NCI-H1694 (cell line): Measurements from ENCODE around the gene ADI1.

Experiments used
- DNase-seq: peaks from one replicate; lab custom pipeline; 2025; lab: John Stamatoyannopoulos, UW

ADI1 gene, protein sequence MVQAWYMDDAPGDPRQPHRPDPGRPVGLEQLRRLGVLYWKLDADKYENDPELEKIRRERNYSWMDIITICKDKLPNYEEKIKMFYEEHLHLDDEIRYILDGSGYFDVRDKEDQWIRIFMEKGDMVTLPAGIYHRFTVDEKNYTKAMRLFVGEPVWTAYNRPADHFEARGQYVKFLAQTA

DNA sequence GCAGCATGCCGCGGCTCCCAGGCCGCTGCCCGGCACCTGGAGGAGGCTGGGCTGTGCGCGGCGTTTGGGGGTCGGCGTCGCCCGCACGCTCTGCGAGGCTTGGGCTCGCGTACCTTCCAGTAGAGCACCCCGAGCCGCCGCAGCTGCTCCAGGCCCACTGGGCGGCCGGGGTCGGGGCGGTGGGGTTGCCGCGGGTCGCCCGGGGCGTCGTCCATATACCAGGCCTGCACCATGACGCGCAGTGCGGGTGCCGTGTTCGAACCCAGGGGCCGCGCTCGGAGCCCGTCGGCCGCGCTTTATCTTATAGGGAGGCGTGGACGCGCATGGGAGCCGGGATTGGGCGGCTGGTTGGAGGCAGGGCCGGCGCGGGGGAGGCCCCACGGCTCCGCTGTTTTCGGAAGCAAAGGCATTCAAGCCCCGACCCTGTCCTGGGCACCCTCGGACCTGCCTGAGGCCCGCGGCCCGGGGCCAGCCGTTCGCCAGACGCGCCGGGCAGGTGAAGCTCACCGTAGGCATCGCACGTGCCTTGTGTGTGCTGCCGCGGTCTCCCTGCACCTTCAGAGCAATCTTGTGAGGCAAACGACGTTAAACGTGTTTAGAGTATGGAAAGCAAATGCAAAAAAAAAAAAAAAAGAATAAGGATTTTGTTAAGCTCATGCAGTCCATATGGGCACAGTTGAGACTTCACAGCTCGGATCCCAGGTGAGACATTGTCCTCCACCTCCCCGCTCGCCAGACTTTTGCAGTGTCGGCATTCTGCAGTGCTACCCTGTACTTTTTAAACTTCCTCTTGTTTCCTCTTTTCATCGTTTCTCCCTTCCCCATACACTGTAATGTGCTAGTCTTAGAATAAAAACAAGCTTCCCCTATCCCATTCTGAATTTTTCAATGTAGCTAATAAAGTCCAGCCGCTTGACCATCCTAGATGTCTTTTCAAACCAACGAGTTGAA, at the start of gene ADI1:
ADI1 (minus strand) TSS at position 277 of the 951 bp plus-strand sequence; CDS start at position 233, 44 bp downstream.
- DNase-seq = peak; percentile 77

DNA sequence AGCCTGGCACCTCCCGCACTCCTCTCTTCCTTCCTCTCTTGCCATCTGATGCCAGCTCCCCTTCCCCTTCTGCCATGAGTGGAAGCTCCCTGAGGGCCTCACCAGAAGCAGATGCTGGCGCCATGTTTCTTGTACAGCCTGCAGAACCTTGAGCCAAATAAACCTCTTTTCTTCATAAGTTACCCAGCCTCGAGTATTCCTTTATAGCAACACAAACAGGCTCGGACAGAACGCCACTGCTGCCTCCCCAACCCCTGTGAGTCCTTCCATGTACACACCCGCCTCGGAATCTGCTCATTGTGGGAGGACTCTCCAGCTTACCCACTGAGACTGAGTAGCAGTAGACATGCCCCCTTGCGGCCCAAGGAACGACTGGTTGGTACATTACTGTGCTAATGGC, 47.5 kb upstream of the ADI1 start:
- no peak for DNase-seq

DNA sequence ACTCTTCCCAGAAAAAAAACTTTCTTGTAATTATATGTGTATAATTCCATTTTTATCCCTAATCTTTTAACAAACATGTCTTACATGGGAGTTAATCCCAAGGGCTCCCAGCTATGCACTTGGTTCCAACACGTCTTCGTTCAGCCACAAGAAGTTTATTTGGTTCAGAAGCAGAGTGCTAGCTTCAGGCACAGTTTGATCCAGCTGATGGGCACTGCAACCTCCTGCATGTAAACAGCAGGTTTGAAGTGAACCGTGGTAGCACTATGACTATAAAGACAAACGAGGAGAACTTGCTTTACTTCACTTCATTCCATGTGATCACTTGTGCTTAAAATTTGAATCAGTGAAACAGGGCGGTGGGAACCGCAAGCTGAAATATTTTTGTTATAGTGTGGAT, 45.8 kb upstream of the ADI1 start:
- DNase-seq = no peak

DNA sequence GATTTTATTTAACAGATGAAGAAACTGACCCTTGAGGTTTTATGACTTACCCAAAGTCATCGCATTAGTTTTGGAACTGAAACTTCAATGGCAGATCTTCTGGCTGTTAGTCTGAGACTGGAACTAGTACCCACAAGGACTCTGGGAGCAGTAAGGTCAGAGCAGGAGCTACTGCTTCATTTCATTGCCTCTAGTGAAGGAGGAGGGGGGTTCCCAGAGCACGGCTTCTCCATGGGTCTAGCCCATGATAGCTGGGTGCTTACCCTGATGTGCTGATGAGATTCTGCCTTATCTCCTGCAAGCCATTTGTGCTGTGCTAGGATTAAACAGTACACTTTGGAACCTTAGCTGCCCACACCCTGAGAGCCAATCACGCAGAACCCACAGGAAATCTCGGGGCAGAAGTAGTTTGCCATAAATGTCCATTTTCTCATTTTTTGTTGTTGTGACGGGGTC, 44.2 kb upstream of the ADI1 start:
- no peak for DNase-seq

DNA sequence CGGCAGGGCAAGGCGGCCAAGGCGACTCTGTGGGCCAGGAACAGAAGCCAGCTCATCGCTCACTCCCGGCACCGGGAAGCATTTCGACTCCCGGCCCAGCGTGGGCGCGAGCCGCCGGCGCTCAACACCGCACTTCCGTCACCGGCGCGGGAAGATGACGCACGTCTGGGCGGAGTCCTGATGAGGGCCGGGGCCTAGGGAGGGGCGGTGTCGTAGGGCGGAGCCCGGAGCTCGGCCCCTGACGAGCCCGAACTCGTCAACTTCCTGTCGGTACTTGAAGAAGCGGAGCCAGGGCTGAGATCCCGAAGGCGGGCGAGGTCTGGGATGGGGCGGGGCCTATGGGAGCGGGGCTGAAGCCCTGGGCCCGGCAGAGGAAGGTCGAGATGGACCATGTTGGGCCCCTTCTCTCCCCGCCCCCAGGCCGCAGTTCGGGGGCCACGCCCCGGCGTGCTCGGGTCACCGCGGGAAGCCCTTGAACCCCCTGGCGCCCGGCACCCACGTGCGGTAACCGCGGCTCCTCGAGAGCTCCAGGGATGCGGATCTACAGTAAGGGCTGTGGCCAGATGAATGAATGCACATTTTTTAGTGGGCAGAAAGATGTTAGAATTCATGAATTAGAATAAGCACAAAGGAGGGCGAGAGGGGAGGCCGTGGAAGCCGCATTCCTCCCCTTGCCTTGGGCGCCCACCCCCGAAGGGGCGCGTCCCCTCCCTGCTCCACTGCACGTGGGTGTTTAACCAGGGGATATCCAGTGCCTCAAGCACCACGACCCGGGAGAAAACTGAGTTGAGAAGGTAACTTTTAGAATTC, 39.1 kb upstream of the ADI1 start, which contains the start of gene RNASEH1:
RNASEH1 (minus strand) TSS at position 129 of the 810 bp plus-strand sequence; CDS start at position 56, 73 bp downstream.
- DNase-seq = peak; percentile 99

DNA sequence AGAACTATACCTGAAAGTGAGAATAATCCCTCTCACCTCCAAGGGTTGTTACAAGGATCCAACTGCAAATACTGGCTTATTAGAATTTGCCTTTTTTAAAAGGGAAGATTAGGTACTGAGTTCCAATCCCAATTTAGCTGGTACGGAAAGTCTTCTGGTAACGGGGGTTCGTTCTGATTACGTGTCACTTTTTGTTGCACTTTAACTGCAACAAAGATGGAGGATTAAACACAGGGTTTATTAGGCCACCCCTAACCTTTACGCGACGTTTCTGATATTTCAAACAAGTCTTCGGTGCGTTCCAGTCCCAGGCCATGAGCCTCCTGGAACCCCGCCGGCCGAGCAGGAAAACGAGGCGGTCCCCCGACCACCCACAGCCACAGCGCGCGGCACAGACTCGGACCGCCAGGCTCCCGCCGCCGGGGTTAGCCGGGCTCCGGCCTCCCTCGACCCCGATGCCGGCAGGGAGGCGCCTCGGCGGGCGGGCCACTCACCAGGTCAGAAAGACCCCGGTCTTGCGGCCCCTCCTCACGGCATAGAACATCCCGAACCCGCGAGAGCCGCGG, 38.4 kb upstream of the ADI1 start:
- DNase-seq = no peak

DNA sequence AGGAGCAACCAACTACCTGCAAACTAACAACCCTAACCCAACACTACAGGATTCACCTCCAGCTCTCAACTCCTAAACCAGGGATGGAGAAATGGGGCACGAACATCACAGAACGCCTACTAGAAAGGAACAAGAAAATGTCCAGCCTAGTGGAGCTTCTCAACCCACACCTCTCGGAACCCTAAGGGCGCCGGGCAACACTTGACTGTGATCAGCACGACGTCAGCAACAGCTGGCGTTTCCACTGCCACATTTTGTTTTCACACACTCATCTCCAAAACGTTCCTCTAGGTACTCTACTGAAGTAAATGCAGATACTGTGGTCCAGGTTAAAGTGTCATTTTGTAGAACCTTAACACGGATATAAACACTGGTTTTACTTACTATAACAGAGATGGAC, 34.6 kb upstream of the ADI1 start:
- DNase-seq = no peak

DNA sequence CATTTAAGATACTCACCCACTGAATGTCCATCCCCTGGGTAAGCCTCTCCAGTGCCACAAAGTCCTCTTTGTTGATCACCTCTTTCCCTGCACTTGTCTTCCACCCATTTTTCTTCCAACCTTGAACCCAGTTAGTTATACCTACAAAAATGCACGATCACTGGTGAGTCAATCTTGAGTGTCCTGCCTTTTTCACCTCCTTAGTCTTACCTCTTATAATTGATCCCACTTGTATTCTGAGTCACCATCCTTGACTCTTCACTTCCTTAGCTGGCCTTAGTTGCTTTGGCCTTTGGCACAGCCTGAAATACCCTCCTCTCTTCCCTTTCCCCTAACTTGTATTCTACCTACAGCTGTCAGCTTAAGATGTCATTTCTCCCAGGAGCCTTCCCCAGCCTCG, 28.6 kb upstream of the ADI1 start:
- DNase-seq = no peak

DNA sequence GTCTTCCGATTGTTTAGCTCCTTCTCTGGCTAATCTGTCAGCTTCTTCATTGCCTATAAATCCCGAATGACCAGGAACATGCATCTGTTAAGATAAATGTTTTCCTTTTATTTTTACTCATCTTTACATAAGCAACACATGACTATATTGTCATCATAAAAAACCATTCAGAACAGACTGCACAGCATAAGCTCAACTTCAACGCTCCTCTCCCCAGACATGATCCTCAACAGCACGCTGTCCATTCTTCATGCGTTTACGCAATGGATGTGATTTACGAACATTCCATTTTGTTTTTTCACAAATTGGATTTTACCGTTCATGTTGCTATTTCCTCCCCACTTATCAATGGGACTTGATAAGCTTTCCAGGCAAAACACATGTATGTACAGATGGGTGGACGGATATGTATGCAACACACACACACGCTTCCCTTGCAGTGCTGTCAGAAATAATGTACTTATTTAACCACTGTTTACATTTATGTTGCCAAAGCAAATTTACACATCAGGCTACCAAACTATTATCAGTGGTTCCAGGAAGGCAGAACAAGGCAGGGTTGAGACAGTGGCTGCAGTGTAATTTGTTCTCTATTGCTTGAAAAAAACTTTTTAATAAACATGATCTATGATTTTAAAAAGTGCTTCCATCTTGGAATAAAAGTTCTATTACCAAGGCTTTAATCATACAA, 26.6 kb upstream of the ADI1 start:
- no peak for DNase-seq

DNA sequence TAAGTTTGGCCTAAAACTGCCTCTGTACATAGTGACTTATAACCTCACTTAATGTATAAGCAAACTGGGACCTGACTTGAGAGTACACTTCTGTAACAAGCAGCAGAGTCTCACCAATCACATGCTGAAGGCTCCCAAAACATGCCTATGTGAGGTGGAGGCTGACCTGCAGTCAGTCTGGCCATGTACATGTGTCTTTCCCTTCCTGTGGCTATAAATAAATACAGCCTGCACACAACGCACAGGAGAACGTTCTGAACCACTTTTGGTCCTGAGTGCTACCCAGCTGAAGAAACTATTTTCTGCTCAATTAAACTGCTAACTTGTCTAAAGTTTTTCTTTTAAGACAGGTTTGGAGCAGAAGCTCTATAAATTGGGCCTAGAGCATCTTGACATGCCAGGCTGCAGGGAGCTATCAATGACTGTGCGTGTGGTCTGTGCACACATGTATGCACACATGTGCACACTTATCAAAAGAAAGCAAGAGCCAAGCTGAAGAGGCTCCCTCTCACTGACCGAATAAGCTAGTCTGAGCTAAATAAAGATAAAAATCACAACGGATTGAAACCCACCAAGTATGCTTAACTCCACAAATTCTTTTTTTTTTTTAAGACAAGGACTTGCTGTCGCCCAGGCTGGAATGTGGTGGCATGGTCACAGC, 23.8 kb upstream of the ADI1 start:
- DNase-seq = no peak

DNA sequence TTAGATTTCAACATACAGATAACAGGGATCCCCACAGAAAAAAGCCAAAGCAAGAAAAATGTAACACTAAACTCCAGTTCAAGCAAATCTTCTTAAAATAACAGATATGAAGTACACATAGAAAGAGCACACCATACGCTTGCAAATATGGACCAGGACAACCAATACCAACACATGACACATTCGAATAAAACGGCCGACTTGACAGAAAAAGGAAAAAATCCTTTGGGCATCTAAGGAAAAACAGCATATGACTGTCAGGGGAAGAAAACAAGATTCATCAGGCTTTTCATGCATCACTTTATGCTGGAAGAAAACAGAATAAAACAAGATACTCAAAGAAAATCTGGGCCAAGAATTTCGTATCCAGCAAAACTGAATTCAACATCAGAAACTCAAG, 22.8 kb upstream of the ADI1 start:
- no peak for DNase-seq

DNA sequence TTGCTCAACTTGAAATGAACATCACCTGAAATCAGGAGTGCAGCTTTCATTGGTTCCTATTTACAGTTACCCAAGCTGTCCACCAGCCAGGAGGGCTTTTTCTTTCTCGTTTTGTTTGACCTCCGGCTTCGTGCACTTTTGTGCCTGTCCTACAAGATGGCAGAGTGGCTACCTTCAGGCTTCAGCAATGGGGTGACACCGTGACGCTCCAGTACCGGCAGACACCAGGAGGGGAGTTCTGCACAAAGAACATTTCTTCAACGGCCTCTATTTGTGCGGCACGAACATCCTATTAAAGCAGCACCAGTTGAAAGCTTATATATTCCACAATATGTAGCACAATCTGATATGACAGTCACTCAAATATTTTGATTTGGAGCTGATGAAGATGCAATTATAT, 20.5 kb upstream of the ADI1 start:
- no peak for DNase-seq

DNA sequence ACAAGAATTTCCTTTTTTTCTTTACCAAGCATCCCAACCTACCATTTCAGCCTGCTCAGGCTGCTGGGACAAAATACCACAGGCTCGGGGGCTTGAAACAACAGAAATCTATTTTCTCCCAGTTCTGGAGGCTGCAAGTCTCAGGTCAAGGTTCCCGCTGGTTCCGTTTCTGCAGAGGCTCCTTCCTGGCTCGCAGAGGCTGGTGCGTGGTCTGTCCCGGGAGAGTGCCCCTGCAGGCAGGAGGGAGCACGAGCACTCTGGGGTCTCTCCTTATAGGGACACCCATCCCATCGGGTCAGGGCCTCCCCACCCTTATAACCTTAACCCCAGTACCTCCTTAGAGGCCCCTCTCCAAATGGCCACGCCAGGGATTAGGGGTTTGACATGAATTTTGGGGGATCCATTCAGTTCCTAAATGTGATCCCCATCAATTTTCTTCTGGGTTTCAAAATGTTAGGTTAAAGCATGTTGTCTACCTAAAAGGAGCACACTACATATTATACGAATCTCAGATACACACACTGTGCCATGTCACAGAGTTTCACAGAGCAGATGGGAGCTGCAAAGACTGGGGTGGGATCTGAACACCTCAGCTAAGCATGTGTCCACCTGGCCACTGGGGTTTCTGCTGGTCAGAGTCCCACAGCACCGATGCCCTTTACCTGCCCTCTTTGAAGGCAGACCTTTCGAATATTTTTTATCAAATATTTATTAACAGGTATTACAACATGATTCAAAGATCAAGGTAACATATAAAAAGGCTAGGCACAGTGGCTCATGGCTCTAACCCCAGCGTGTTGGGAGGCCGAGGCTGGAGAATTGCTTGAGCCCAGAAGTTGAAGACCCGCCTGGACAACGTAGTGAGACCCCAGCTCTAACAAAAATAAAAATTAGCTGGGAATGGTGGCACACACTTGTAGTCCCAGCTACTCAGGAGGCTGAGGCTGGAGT, 17.6 kb upstream of the ADI1 start:
- DNase-seq = no peak

DNA sequence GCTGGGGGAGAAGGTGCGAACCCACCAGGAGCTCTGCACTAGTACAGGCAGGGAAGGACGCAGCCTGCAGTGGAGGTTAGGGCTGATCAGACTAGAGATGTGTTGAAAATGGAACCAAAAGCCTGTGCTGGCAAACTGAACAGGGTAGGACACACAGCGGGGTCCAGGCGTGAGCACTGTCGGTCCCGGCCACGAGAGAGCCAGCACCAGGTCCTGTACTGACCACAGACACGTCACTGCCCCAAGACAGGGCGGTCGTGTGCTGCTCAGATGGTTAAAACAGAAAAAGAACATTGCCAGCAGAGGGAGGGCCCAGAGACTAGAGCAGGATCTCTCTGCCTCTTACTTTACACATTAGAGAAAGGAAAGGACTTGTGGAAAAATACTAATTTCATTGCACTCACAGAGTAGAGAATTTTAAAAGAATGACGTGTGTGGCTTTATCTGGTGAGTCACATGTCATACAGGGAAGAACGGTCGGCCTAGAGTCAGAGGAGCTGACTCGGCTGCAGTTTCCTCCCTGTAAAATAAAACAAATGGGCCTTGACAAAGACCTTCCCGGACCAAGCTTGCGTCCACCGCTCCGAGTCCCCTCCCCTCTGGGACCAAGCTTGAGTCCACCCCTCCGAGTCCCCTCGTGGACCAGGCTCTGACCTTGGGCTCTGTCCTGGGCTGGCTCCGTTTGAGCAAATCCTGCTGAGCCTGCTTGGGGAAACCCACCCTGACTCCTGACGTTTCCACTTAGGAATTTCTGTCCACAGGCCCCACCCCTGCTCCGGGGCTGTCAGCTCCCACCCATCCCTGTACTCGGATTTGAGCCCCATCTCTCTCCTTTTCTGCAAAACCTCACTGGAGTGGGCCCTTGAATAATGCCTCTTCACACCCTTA, 16.7 kb upstream of the ADI1 start:
- no peak for DNase-seq

DNA sequence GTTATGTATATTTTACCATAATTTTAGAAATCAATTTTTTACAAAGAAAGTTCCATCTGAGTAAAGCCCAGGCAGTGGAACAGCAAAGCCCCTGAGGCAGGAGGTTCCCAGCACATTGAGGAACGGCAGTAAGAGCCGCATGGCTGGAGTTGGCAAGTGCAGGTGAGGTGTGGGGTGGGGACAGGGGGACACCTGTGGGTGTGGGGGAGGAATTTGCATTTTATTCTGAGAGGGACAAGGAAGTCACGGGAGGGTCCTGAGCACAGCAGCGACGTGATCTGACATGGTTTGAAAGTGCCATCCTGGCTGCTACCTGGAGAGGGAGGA, 16.1 kb upstream of the ADI1 start:
- no peak for DNase-seq

DNA sequence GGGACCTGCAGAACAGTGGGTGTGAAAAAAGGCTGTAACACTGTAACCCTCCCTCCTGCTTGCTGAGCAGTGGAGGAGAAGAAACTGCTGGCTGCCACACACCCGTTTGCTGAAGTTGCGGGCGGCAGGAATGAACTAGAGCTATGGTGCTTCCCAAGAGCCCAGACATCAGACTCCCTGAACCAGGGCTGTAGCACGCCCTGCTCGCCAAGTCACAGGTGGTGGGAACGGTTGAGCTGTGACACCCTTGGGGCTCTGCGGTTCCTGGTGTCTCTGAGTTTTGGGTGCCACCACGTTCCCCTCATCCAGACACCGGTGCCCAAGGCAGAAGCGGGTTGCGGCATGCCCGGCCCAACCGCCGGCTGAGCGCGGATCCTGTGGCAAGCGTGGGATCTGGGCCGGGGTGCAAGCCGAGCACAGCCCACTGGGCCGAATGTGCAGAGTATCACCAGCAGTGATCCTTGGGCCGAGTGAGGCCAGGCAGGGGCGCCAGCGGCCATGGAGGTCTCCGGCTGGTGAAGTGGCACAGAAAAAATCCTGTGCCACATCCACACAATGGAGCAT, 15.0 kb upstream of the ADI1 start:
- no peak for DNase-seq

DNA sequence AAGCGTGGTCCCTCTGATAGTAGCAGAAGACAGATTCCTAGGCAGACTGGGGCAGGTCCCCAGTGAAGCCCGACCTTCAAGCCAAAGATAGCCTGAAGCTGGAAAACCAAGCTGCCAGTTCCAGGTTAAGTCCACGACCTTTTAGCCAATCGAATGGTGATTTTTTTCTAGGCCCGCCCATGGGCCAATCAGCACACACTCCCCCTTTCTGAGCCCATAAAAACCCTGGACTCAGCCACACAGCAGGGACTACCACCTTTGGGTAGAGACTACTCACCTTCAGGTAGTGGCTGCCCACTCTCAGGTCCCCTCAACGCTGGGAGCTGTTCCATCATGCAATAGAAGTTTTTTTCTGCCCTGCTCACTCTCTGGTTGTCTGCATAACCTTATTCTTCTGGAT, 14.5 kb upstream of the ADI1 start:
- DNase-seq = no peak

DNA sequence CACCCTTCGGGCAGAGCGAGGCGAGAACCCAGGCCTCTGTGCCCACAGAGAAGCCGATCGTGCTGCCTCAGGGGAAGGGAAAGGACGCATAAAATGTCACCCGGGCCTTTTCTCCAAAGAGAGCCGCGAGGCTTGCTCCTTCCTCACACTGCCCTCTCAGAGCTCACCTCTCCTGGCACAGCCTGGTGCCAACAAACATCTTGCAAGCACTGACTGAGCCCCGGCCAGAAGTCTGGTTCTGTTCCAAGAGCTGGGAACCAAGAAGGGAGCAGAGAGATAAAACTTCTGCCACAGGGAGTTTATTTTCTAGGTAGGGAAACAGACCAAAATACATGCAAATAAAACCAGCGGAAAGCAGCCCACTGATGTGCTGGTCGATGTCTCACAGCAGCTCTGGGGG, 13.6 kb upstream of the ADI1 start:
- no peak for DNase-seq
